GM20431 (cell line): ENCODE results near the gene APLP2.

Source experiments
- in situ Hi-C: fragments of 300-500 bp; cut with MseI, MboI; formaldehyde crosslinking; loops from one replicate; pipeline ENCODE4 v1.15.0; 2020; ENCODE audit warnings: low sequenced_read_pairs; ENCODE audit not compliant: unreplicated experiment

The APLP2 gene

GRCh38 chr11:130137999-130138398 is 68.3 kb downstream of the APLP2 start:
- in situ Hi-C loops = loop anchor here (10.0 kb wide), 1 partner anchor 223 kb away; no protein-coding TSS in a partner anchor

GRCh38 chr11:130139401-130139800 is 69.7 kb downstream of the APLP2 start:
- in situ Hi-C loops = loop anchor here (10.0 kb wide), 1 partner anchor 225 kb away; no protein-coding TSS in a partner anchor

GRCh38 chr11:130141561-130142341 is 72.1 kb downstream of the APLP2 start:
- in situ Hi-C loops = no loop called here

DNA sequence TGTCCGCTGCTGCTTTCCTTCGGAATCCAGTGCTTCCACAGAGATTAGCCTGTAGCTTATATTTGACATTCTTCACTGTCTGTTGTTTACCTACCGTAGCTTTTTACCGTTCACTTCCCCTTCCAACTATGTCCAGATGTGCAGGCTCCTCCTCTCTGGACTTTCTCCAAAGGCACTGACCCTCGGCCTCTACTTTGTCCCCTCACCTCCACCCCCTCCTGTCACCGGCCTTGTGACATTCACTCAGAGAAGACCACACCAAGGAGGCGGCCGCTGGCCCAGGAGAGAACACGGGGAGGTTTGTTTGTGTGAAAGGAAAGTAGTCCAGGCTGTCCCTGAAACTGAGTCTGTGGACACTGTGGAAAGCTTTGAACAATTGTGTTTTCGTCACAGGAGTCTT is 74.4 kb downstream of the APLP2 start:
- in situ Hi-C loops = no loop called here

DNA sequence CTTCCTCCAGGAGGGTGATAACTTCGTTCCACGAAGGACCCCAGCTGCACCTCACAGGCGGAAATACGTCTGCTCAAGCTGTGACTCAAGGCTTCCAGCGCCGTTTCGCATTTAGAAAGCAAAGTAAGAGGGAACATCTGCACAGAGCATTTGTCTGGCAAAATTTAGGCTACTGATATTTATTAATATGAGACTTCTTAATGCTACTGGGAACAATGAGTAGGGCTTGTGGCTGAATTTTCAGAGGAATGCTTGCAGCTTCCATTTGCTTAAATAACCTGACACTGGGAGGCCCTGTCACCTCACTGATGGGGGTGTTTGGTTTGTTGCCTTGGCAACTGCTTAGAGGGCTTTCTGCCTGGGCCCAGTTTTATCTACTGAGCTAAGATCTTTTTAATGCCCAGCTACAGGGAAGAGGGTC is 75.2 kb downstream of the APLP2 start:
- in situ Hi-C loops = no loop called here

GRCh38 chr11:130145311-130145812 is 75.7 kb downstream of the APLP2 start:
- in situ Hi-C loops = no loop called here

DNA sequence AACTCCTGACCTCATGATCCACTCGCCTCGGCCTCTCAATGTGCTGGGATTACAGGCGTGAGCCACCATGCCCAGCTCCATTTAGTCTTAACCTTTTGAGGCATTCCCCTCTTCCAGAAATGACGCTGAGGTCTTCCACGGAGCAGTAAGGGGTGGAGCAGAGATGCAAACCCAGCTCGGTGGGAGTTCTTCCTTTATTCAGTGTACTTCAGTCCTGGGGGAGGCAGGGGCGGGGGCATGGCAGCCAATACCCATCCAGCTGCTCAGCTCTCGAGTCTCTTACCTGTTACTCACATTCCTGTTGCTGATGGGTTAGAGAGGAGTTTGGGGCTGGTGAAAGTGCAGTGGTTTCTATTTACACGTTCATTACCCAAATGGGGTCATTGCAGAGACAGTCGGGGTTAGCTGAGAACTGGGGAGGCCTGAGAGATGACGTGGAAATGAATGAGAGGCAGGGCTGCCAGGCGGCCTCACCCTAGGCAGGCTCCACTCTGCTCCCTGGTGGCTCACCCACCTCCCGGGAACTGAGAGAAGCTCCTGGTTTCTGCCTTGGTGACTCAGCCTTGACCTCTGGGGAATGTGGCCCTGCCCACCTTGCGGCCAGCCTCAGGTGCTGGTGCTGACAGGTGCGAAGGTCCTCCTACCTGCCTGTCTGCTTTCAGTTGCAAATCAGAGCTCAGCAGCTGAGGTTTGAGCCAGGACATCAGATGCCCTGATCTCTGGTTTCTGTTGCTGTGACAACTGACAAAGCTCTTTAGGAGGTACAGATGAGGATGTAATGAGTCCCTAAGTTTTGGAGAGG is 76.5 kb downstream of the APLP2 start:
- in situ Hi-C loops = no loop called here

DNA sequence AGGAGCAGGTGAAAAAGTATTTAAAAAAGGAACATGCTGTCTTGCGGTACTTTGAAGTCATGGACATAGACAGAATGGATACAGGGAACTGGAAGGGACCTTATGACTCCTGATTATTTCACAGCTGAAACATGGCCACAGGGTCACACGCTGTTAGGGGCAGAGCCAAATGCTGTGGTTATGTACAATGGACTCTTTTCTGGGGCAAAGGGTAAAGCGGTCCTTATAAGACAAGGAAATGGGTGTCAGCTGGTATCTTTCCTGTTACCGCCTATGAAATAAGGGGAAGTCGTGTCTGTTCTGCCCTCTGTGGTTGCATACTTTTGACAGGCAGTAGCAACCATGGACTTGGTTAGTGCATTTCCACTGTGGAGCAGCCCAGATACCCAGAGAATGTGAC is 77.1 kb downstream of the APLP2 start:
- in situ Hi-C loops = no loop called here

GRCh38 chr11:130148796-130149326 is 79.2 kb downstream of the APLP2 start:
- in situ Hi-C loops = no loop called here

DNA sequence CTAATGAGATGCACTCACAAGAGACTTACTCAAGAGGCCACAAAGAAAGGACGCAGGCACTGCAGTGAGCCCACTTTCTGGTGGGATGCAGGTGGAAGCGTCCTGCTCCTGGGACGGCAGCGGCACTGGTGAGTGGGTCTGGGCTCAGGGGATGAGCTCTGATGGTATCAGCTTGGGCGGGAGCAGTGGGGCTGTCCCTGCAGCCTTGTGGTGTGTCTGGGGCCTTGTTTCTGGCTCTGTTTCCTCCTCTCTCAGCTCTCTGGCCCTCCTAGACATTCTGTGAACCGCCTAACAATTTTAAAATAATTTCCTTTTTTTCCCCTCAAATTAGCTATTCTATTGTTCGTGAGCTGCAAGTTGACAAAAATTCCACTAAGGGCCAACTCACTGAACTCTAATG is 81.1 kb downstream of the APLP2 start:
- in situ Hi-C loops = no loop called here

- in situ Hi-C loops = no loop called here
Measured at GRCh38 chr11:130151196-130151595, 81.5 kb downstream of the APLP2 start.

- in situ Hi-C loops = no loop called here
Measured at GRCh38 chr11:130156108-130157022, 86.7 kb downstream of the APLP2 start.

GRCh38 chr11:130157101-130157500 is 87.4 kb downstream of the APLP2 start:
- in situ Hi-C loops = no loop called here

- in situ Hi-C loops = no loop called here
Measured at GRCh38 chr11:130157840-130158239, 88.1 kb downstream of the APLP2 start.

DNA sequence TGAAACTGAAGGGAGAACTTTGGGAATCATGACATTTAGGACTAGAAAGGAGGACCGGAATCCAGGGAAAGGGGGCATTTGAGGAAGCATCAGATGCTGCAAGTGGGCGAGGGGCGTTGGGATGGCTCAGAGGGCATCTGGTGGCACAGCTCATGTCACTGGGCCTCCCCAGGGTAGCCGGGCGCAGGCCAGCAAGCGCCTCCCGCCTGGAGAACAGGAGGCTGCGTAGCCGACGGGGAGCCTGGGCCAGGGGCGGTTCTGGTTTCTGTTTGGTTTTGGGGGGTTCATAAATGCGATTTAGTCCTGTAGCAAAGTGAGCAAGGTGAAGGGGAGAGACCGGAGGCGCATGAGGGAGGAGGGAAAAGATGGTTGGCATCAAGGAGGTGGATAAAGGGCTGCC is 89.4 kb downstream of the APLP2 start:
- in situ Hi-C loops = no loop called here

GRCh38 chr11:130159657-130160497 is 90.2 kb downstream of the APLP2 start, which contains the start of gene ST14:
ST14 (plus strand) TSS chr11:130159782; CDS start chr11:130159980, 198 bp downstream.
- in situ Hi-C loops = no loop called here

- in situ Hi-C loops = no loop called here
Measured at GRCh38 chr11:130160498-130161155, 90.9 kb downstream of the APLP2 start.

DNA sequence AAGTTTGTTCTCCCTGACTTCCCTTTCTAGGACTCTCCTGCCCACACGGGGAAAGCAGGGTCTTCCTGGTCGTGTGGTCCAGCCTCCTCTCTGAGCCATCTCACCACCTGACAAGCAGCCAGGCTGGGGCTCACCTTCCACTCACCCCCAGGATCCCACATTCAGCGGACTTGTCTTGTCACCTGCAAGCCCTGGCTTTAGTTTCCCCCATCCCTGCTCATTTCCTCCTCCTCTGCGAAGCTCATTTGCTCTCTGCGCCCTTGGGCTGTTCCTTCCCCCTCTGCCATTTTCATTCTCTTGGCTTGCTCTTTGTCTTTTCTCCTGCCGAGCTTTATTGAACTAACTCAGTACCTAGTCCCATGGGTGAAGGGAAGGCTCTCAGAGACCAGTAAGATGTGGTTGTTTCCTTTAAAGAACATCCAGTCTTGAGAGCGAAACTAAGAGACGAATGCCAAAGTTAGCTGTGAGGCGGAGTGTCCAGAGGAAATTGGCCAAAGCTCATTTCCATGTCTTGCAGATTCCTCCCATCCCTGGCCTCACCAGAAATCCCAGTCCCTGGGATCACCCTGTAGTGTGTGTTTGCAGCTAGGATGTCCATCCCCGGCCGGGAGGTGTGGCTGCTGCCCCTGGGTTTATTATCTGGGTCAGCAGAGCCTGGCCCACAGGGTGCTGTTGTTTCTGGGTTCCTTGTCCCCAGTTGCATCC is 91.9 kb downstream of the APLP2 start:
- in situ Hi-C loops = no loop called here
